ENCODE measurements around the gene SELENOK.

GRCh38 chr3:53859178-53859577 lies 32.5 kb downstream of the SELENOK start:
- TF ChIP-seq SP1 (IDR thresholded peaks at IDR 0.05) (no peak), L3MBTL2 (conservative IDR thresholded peaks at IDR 0.05) (no peak), BHLHE40 (IDR thresholded peaks at IDR 0.05; ENCODE audit: borderline replicate concordance) (no peak), ARNT (IDR thresholded peaks at IDR 0.05) (no peak), ELF4 (IDR thresholded peaks at IDR 0.05) (no peak), TARDBP (IDR thresholded peaks at IDR 0.05) (no peak), FOXK2 (IDR thresholded peaks at IDR 0.05) (no peak), FOXA1 (IDR thresholded peaks at IDR 0.05) (no peak), ZNF384 (IDR thresholded peaks at IDR 0.05) (no peak), PKNOX1 (IDR thresholded peaks at IDR 0.05) (no peak), CTBP1 (IDR thresholded peaks at IDR 0.05; ENCODE audit: borderline replicate concordance) (no peak), NFRKB (IDR thresholded peaks at IDR 0.05) (no peak)
